ENCODE measurements around the gene VPS8.

The VPS8 gene

GRCh38 chr3:185057829-185058228 is 245.9 kb downstream of the VPS8 start:
- no peak for DNase-seq (ENCODE audit: low spot score)

- no peak for DNase-seq (ENCODE audit: low spot score)
These were observed 246.8 kb downstream of the VPS8 start for GRCh38 chr3:185058796-185059195.

GRCh38 chr3:185059766-185060165 is 247.8 kb downstream of the VPS8 start:
- DNase-seq (ENCODE audit: low spot score) = no peak

- DNase-seq (ENCODE audit: low spot score) = no peak
These were observed 248.7 kb downstream of the VPS8 start for GRCh38 chr3:185060655-185061054.

- no peak for DNase-seq (ENCODE audit: low spot score)
These were observed 250.2 kb downstream of the VPS8 start for GRCh38 chr3:185062191-185062590.

- DNase-seq (ENCODE audit: low spot score) = no peak
These were observed 251.5 kb downstream of the VPS8 start for GRCh38 chr3:185063431-185063830.

GRCh38 chr3:185065059-185065458 is 253.1 kb downstream of the VPS8 start:
- DNase-seq (ENCODE audit: low spot score) = no peak

GRCh38 chr3:185066251-185066650 is 254.3 kb downstream of the VPS8 start:
- DNase-seq (ENCODE audit: low spot score) = no peak

- peak; percentile 1 for DNase-seq (ENCODE audit: low spot score)
These were observed 255.2 kb downstream of the VPS8 start for GRCh38 chr3:185067173-185067572.

- DNase-seq (ENCODE audit: low spot score) = peak; percentile 8
These were observed 257.4 kb downstream of the VPS8 start for GRCh38 chr3:185069037-185070030.

GRCh38 chr3:185070491-185071286 is 258.7 kb downstream of the VPS8 start:
- DNase-seq (ENCODE audit: low spot score) = peak; percentile 69

- DNase-seq (ENCODE audit: low spot score) = peak; percentile 8
These were observed 259.4 kb downstream of the VPS8 start for GRCh38 chr3:185071287-185071800.

- no peak for DNase-seq (ENCODE audit: low spot score)
These were observed 263.6 kb downstream of the VPS8 start for GRCh38 chr3:185075547-185075946.

- DNase-seq (ENCODE audit: low spot score) = no peak
These were observed 264.3 kb downstream of the VPS8 start for GRCh38 chr3:185076219-185076618.

GRCh38 chr3:185079625-185080024 is 267.7 kb downstream of the VPS8 start:
- no peak for DNase-seq (ENCODE audit: low spot score)

- no peak for DNase-seq (ENCODE audit: low spot score)
These were observed 269.6 kb downstream of the VPS8 start for GRCh38 chr3:185081521-185081920.

- DNase-seq (ENCODE audit: low spot score) = no peak
These were observed 270.2 kb downstream of the VPS8 start for GRCh38 chr3:185082149-185082548.

GRCh38 chr3:185082829-185083228 is 270.9 kb downstream of the VPS8 start:
- DNase-seq (ENCODE audit: low spot score) = no peak

GRCh38 chr3:185084402-185084801 is 272.4 kb downstream of the VPS8 start:
- no peak for DNase-seq (ENCODE audit: low spot score)

- DNase-seq (ENCODE audit: low spot score) = no peak
These were observed 272.9 kb downstream of the VPS8 start for GRCh38 chr3:185084901-185085300.

- DNase-seq (ENCODE audit: low spot score) = no peak
These were observed 275.5 kb downstream of the VPS8 start for GRCh38 chr3:185087419-185087818.

GRCh38 chr3:185089343-185089742 is 277.4 kb downstream of the VPS8 start:
- DNase-seq (ENCODE audit: low spot score) = no peak

GRCh38 chr3:185089751-185090150 is 277.8 kb downstream of the VPS8 start:
- DNase-seq (ENCODE audit: low spot score) = no peak
